ENCODE results near the gene SLC29A4. TPM values are rescaled to one million over a fixed set of nuclear protein-coding genes. Genes with fewer than 3 reads are reported as not detected.

SLC29A4 gene
- polyA plus RNA-seq, 3 donors = 0.21 to 0.29 (median 0.26) TPM

GRCh38 chr7:5334671-5335070 lies 51.9 kb downstream of the SLC29A4 start:
- H3K9ac ChIP-seq (ENCODE audit: insufficient read depth, low read length, poor library complexity, severe bottlenecking) = no peak overlapping the region
- H3K27me3 ChIP-seq (ENCODE audit: control insufficient read depth in 2 of 2, insufficient read depth in 2 of 2, low read length in 2 of 2) = no peaks in the 10 kb centered on the region
- no peak for DNase-seq
- H3K27me3 Mint-ChIP-seq (ENCODE audit: low read depth in 3 of 3) = peaks cover 0 to 3% (median 0%) of the 10 kb centered on the region in 3 donors
- no peak overlapping the region for H3K27ac ChIP-seq (ENCODE audit: low read depth in 1 of 2, low read length in 2 of 2)
- peaks cover 79 to 100% of the 10 kb centered on the region in 2 donors for H3K36me3 ChIP-seq (replicated peaks in 1 of 2; ENCODE audit: control insufficient read depth in 1 of 2, insufficient read depth in 2 of 2, low read length in 2 of 2)
- peaks cover 78 to 97% of the 10 kb centered on the region in 2 donors for H3K36me3 Mint-ChIP-seq
- H3K9me3 Mint-ChIP-seq = peaks cover 0 to 6% (median 3%) of the 10 kb centered on the region in 7 donors
- peaks cover 8% of the 10 kb centered on the region for H3K4me1 Mint-ChIP-seq
- no peak overlapping the region for H3K27ac Mint-ChIP-seq
- 98% methylated on average over 6 of the region's 8 CpGs for WGBS (ENCODE audit: insufficient coverage)
- H3K4me3 Mint-ChIP-seq = no peak overlapping the region
- H3K9me3 ChIP-seq (replicated peaks in 1 of 2; ENCODE audit: control insufficient read depth in 1 of 2, insufficient read depth in 1 of 2, low read length in 2 of 2) = no peaks in the 10 kb centered on the region
- no peak overlapping the region for H3K4me2 ChIP-seq (replicated peaks; ENCODE audit: extremely low read depth, low read length, poor library complexity, severe bottlenecking)
- H3K79me2 ChIP-seq (ENCODE audit: insufficient read depth, low read length) = peaks cover 68% of the 10 kb centered on the region
- intact Hi-C loops (cut with micrococcal nuclease) = no loop called here
- no peak for TF ChIP-seq CTCF (IDR thresholded peaks at IDR 0.05)
- peaks cover 100% of the 10 kb centered on the region for H4K20me1 ChIP-seq (ENCODE audit: insufficient read depth, low read length)
- no peak overlapping the region for H3K4me3 ChIP-seq (replicated peaks in 1 of 3; ENCODE audit: low read depth in 2 of 3, low read length in 3 of 3)
- no peak overlapping the region for H2AFZ ChIP-seq (ENCODE audit: insufficient read depth, low read depth, low read length, poor library complexity, severe bottlenecking)
- H3K4me1 ChIP-seq (ENCODE audit: control insufficient read depth in 1 of 2, insufficient read depth in 2 of 2, low read length in 2 of 2) = peaks cover 5 to 11% of the 10 kb centered on the region in 2 donors

GRCh38 chr7:5337047-5337446 lies 54.3 kb downstream of the SLC29A4 start:
- Mint-ChIP-seq H3K9me3 (peaks cover 0 to 6% (median 3%) of the 10 kb centered on the region in 7 donors), H3K27me3 (ENCODE audit: low read depth in 3 of 3) (peaks cover 0 to 3% (median 0%) of the 10 kb centered on the region in 3 donors), H3K4me1 (peaks cover 2% of the 10 kb centered on the region), H3K27ac (no peak overlapping the region), H3K36me3 (peaks cover 77 to 99% of the 10 kb centered on the region in 2 donors), H3K4me3 (no peak overlapping the region)
- 92% methylated on average over 2 of the region's 11 CpGs for WGBS (ENCODE audit: insufficient coverage)
- intact Hi-C loops (cut with micrococcal nuclease) = no loop called here
- Histone ChIP-seq H3K27ac (ENCODE audit: low read depth in 1 of 2, low read length in 2 of 2) (no peak overlapping the region), H3K27me3 (ENCODE audit: control insufficient read depth in 2 of 2, insufficient read depth in 2 of 2, low read length in 2 of 2) (no peaks in the 10 kb centered on the region), H3K79me2 (ENCODE audit: insufficient read depth, low read length) (peaks cover 68% of the 10 kb centered on the region), H3K4me2 (replicated peaks; ENCODE audit: extremely low read depth, low read length, poor library complexity, severe bottlenecking) (no peak overlapping the region), H3K36me3 (replicated peaks in 1 of 2; ENCODE audit: control insufficient read depth in 1 of 2, insufficient read depth in 2 of 2, low read length in 2 of 2) (peaks cover 83 to 98% of the 10 kb centered on the region in 2 donors), H3K4me3 (replicated peaks in 1 of 3; ENCODE audit: low read depth in 2 of 3, low read length in 3 of 3) (no peak overlapping the region), H3K9me3 (replicated peaks in 1 of 2; ENCODE audit: control insufficient read depth in 1 of 2, insufficient read depth in 1 of 2, low read length in 2 of 2) (no peaks in the 10 kb centered on the region), H2AFZ (ENCODE audit: insufficient read depth, low read depth, low read length, poor library complexity, severe bottlenecking) (no peak overlapping the region), H4K20me1 (ENCODE audit: insufficient read depth, low read length) (peaks cover 100% of the 10 kb centered on the region), H3K9ac (ENCODE audit: insufficient read depth, low read length, poor library complexity, severe bottlenecking) (no peak overlapping the region), H3K4me1 (ENCODE audit: control insufficient read depth in 1 of 2, insufficient read depth in 2 of 2, low read length in 2 of 2) (peaks cover 3 to 5% of the 10 kb centered on the region in 2 donors)
- DNase-seq = no peak
- no peak for TF ChIP-seq CTCF (IDR thresholded peaks at IDR 0.05)
